22Rv1 (cell line): ENCODE measurements around the gene TIAL1.

Experiments
- H3K27ac ChIP-seq: fragments of 450-650 bp; 2 replicates; pipeline ENCODE4 v1.5.1; 2017
- CTCF ChIP-seq: fragments of 450-650 bp; IDR thresholded peaks from 2 replicates; pipeline ENCODE4 v1.5.1; 2017; ENCODE audit warnings: mild to moderate bottlenecking
- ZFX ChIP-seq: fragments of 450-650 bp; IDR thresholded peaks from 2 replicates; pipeline ENCODE4 v1.6.1; 2017; ENCODE audit warnings: antibody characterized with exemption, borderline replicate concordance

Gene TIAL1

DNA sequence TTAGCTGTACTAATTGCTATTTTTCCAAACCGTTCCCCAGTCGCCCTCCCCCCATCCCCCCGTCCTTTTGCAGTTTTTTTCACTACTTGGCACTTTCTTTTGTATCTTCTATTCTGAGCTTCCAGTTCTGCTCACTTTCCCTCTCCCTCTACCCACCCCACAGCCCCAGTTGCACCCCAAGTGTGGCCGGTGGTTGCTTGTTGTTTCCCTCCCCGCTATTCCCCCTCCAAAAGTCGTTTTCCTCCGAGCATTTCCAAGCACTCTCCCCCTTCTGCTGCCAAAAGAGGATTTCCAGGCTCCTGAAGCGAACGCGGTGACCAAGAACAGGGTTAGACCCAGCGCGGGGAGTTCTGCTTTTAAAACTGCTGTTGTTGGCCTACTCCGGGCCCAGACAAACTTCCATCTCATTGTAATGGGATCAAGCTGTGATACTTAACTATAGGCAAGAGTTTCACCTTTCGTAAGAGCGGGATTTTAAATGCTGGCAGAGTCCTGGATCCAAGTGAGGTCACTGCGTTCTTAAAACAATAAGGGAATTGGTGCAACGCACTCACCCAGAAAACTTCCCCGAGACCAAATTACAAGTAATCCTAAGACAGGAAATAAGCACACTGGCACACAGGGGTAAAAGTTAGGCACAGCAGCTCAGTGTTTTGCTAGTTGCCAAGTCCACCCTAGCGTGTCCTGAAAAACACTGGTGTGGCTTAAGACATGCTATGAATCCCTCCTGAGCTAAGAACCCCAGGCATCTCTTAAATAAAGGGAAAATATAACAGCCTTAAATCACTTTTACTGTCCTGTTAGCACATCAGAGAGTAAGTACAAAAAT lies 52.7 kb downstream of the TIAL1 start:
- H3K27ac ChIP-seq: no peak overlapping the region
- TF ChIP-seq CTCF (no peak; the same call in 1 of the 2 replicates), ZFX (no peak)

DNA sequence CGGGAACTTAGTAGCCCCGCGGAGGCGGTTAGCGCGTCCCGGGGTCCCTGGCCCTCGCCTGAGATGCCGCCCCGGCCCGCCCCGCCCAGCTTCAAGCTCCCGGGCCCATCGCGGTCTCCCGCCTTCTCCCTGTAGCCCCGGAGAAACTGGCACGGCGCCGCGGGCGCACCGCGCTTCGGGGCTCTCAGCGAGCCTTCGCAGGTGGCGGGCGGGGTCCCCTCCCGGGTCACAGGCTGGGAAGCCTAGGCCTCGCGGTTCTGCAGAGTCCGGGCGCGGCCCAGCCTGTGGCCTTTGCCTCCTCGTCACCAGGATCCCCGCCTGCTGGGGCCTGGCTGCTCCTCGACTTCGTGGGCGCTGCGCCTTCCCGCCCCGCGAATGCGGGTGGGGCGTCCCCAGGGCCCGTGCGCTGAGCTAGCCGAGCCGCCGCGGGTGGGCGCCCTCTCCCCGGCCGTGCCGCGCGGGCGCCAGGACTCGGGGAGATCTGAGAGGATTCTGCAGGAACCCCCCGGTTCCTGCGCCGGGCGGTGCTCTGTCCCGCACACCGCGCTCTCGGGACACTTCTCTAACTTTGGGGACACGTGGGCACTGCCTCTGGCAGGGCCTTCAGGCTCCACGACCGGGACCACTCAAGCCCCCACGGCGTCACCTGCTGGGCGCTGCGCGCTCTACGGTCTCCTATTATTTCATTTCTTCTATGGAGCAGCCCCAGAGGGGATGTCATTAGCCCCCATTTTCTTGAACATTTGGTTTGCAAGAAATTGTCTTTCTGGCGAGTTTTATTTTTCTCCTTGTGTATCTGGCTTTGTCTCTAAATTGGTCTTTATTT lies 53.6 kb downstream of the TIAL1 start:
- TF ChIP-seq CTCF: peak; percentile 80
- TF ChIP-seq ZFX: no peak
- H3K27ac ChIP-seq: peak overlapping the region; percentile 44

GRCh38 chr10:119542357-119542987 lies 54.3 kb downstream of the TIAL1 start, which contains the start of gene RGS10:
Gene RGS10 (minus strand): TSS chr10:119542719. CDS start chr10:119542638, 81 bp downstream.
- TF ChIP-seq ZFX (no peak), CTCF (no peak)
- H3K27ac ChIP-seq: peak within 1 kb of the TSS; percentile 44

DNA sequence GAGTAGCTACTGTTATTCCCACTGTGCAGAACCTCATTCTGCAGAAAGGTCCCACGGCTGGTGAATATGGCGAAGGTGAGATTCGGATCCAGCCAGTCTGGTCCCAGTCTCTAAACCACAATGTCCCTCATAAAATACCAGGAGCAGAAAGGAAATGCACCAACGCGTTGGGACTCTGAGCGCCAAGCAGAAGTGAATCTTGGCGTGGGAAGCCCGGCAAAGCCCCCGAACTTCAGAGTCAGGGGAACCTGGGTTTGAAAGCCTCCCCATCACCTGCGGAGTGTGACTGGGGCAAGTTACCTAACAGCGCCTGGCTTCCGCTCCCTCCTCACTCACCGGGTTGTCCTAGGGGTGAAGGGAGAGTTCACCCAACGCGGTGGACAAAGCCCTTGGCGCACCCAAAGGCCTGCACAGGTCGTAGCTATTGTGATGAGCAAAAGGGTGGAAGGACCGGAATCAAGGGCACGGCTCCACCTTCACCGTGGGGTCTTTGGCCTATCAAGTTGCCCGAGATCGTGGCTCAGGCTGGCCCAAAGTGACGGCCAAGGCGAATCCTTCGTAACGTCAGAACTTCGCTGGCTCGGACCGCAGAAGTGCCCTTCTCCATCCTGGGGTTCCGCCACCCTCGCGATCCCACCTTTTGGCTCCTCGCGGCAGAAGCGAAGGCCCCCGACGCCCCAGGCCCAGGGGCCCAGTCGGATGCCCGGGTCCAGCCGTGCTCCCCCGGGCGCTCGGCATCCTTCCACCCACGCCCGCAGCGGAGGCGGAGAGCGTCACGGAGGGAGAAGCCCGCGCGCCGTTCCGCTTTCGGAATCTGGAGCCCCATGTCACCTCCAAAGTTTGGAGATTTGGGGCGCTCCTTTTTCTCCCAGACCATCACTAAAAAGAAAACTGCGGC lies 55.1 kb downstream of the TIAL1 start:
- TF ChIP-seq ZFX (no peak), CTCF (no peak)
- no peak overlapping the region for H3K27ac ChIP-seq

DNA sequence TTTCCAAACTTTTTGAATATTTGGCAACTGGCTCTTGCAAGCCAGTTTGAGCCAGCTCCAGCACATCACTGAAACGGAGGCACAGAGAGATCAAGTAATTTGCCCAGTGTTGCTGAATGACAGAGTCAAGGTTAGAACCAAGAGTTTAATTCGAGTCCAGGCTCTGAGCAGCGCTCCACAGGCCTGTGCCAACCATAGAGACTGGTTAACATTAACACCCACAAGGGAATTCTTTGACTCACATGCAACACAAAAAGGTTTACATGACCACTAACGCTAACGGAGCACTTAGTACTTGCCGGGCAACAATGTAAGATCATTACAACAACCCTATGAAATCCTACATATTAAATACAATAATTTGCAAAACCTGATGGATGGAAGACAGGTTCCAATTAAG lies 55.7 kb downstream of the TIAL1 start:
- no peak overlapping the region for H3K27ac ChIP-seq

More for the DNA sequence above, 55.7 kb downstream of the TIAL1 start:
- TF ChIP-seq ZFX (no peak), CTCF (no peak)
